Amygdala (tissue), 56 donors: Measurements from ENCODE around the gene NMUR1.

Experiments
- DNase-seq, 56 donors: peaks; one replicate each; lab custom pipeline; 2025; lab: John Stamatoyannopoulos, UW

Gene NMUR1

DNA sequence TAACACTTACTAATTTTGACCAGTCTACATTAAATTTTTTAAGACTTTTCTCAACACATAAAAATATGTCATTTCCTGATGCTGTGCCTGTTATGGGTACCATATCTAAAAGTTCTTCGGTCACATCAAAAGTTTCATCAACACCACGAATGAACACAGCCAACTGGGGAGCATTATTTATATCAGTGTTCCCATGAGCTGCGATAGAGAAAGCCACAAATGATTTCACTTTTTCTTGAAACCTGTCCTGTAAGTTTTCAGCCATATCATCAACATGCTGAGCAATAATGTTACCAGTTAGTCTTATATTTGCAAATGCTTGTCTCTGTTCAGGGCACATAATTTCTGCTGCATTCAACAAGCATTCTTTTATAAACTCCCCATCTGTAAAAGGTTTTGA lies 35.6 kb downstream of the NMUR1 start:
- DNase-seq = no peak

DNA sequence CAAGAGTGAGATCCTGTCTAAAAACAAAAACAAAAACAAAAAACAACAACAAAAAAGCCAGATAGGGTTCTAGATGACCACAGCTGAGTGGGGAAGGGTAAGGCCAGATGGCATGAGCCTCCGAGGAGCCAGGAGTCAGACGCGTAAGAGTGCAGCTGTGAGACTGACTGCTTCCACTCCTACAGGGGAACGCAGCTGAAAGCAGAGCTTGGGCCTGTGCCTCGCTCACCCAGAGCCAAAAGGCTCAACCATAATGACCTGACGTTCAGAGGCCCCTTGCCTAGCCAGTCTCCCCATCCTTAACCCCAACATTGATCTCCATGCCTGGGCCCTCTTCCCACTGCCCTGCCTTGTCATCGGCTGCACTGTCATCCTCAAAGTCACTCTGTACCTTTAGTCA lies 39.4 kb downstream of the NMUR1 start:
- no peak for DNase-seq

DNA sequence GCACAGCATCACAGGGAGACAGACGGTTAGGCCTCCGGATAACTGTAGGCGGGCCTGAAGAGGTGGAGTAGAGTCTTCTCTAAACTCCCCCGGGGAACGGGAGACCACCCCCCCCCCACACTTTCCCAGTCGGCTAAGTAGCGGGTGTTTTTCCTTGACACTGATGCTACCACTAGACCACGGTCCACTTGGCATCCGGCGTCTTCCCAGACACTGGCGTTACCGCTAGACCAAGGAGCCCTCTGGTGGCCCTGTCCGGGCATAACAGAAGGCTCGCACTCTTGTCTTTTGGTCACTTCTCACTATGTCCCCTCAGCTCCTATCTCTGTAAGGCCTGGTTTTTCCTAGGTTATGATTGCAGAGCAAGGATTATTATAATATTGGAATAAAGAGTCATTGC lies 40.3 kb downstream of the NMUR1 start:
- DNase-seq = peak in 4 of 56 donors; percentile 3 to 24 (median 10)

DNA sequence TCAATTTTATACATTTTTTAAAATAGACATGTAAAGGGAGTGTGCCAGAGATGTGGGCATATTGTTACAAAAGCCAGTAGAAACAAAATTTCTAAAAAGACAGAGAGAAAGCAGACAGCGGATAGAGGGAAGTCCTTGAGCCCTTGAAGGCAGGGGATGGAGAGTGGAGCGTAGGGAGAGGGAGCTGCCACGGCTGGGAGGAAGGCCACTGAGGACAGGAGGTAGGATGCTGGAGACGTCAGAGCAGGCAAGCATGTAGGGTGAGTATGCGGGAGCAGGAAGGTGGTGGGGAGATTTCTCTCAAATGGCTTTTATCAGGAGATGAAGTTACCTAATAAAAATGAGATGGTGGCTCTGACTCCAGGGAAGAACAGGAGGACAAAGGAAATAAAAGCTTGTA lies 41.9 kb downstream of the NMUR1 start:
- DNase-seq = no peak

DNA sequence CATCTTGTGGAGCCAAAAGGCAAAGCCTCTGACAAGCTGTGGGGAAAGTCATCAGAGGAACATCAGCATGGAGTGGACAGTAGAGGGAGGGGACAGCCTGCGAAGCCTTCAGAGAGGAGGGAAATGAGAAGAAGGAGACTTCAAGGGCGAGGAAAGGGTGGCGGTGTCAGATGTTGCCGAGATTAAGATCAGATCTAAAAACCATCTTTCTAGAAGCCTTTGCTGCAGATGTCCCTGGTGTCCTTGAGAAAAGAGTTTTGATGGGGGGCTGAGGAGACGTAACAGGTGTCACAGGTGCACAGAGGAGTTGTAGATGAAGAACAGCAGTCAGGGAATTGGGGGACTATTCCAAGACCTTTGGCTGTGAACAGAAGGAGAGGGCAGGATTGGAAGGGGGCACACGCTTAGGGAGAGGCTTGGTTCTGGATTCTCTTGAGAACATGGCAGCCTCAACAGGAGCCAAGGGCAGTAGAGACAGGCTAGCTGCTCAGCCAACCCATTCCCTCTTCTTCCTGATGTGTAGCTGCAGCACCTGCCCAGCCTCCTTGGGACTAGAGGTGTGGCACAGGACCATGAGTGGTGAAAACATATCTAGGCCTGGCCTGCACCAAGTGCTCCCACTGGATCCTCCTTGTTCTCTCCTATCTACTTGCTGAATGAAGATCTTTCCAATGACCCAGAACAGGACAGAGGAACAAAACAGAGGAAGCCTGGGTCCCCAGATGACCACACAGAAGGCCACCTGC lies 43.2 kb downstream of the NMUR1 start:
- no peak for DNase-seq

DNA sequence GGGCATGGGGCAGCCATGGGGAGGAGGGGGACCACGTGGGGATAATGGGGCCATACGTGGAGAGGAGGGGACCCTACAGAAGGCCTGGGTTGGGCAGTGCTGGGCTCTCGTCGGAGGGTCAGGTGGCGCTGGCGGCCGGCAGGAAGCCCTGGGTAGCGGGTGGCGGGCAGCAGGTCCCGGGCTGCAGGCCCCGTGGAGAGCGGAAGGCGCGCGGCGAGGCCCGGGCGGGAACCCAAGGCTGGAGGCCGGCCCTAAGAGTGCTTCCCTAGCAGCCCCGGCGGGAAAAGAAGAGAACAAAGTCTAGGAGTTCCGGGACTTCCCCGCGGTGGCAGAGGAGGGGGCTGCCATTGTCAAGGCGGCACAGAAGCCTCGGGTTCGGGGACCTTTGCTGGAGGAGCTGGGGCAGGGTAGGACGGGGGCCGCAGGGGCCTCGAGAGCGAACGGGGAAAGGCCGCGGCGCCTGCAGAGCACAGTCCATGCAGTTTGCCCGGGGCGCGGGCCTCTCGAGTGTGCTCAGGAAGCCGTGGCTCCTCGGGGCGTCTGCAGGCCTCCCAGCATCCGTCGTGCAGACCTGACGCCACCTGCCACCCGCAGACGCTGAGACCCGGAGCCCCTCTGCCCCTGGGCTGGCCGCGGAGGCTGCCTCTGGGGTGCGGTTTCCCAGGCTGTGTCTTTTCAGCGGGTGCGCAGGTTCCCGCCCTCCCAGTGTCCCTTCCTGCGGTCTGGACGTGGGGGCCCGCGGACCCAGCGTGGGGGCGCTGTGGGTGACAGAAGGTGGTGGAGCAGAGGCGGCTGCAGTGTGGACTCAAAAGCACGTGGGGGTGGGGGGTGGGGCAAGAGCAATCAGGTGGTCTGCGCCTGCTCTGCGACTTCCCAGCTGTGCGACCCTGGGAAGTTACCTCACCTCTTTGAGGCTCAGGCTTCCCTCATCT lies 46.6 kb downstream of the NMUR1 start:
- peak in 3 of 56 donors; percentile 1 to 28 (median 9) for DNase-seq

DNA sequence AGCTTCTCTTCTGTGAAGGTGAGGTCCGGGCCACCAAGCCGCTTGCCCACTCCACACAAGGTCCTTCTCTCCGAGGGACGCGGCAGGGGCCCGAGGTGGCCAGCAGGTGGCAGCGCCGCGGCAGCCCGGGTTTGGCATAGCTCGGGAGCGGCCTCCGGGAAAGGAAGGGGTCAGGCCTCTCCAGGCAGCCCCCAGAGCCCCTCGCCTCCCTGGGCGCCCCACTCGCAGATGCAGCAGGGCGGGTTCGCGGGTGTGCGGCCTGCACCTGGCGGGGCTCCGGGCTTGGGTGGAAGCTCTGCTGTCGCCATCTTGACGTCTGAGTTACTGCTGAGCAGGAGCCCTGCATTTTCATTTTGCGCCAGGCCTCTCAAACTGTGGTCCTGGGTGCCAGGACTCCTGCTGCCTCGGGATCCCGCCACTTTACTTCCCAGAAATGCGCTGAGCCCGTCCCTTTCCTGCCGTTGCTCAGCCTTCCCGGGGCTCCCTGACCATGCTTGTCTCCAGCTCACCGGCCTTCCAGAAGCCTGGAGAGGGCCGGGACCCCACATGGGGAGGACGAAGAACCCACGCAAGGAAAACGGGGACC lies 47.3 kb downstream of the NMUR1 start:
- peak in 49 of 56 donors; percentile 1 to 74 (median 35) for DNase-seq

DNA sequence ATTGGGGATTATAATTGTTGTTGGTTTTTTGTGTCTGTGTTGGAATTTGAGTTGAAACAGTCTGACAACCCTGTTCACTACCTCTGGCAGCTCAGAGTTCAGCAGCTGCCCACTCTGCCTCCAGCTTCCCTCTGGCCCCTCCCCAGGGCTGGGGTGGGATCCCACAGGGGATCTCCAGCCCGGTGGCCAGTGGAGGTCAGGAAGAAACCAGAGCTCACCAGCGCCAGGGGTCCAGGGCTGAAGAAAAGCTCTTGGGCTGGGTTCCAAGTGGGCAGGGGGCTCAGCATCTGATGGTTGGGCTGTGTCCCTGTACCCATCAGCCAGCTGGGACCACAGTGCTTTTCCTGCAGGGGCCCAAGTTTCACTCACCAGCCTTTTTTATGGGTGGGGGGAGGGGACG lies 49.5 kb downstream of the NMUR1 start:
- no peak for DNase-seq

DNA sequence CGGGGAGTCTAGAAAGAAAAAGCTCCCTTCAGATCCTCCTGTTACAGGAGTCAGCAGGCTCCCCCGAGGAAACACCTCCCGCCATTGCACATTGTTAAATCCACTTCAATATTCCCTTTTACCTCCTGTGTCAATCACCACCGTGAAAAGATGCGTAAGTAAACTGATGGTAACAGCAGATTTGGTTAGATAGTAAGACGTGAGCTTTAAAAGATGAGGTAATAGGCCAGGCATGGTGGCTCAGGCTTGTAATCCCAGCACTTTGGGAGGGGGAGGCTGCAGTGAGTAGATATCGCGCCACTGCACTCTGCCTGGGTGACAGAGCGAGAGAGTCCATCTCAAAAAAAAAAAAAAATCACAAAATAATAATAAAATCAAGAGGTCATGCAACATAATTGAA lies 50.8 kb downstream of the NMUR1 start:
- DNase-seq = no peak

DNA sequence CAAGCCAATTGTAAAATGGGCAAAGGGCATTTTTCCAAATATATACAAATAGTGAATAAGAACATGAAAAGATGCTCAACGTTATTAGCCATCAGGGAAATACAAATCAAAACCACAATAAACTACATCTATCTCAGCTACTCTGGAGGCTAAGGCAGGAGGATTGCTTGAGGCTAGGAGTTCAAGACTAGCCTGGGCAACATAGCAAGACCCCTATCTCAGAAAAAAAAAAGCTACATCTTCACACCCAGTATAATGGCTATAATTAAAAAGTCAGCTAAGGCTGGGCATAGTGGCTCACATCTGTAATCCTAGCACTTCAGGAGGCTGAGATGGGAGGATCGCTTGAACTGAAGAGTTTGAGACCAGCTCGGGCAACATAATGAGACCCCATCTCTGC lies 53.3 kb downstream of the NMUR1 start:
- no peak for DNase-seq

DNA sequence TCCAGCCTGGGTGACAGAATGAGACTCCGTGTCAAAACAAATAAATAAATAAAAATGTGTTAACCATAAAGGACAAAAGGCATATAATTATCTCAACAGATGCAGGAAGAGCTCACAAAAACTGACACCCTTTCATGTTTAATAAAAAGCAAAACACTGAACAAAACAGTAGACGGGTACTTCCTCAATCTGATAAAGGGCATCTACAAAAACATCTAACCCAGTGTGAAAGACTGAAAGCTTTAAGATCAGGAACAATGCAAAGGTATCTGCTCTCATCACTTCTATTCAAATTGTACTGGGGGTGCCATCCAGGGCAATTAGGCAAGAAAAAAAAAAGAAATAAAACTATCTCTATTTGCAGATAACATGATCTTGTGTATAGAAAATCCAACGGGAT lies 54.3 kb downstream of the NMUR1 start:
- DNase-seq = no peak
